ENCODE measurements around the gene CLCNKB. TPM values are rescaled to one million over a fixed set of nuclear protein-coding genes. Genes with fewer than 3 reads are reported as not detected.

CLCNKB gene
- total RNA-seq, 1 experiment from 2014 or later: not detected

DNA sequence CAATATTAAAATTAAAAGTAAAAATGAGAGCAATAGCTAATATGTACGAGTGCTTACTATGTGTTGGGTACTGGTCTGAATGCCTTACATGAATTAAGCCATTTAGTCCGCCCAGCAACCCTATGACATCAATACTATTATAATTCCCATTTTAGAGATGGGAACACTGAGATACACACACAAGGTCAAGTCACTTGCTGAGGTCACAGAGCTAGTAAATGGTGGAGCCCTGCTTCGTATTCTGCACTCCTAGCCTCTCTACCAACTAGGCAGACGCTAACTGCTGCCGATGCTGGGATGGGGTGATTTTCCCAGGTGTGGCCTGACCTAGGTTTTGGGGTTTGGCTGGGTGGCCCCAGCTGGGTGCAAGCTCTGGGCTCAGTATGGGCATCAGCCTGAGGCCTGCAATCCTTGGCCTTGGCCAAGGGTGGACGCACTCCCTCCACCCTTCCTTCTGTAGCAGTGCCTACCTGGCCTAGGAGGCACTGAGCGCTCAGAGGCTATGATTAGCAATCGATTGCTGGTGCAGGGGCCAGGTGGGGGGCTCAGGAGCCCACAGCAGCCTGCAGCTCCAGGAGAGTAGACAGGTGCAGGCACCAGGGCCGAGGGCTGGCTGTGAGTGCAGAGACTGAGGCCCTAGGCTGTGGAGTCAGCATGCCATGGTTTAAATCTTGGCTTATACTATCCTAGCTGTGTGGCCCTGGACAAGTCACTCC is 27.2 kb downstream of the CLCNKB start:
- intact Hi-C loops (cut with micrococcal nuclease; ENCODE audit: unreplicated experiment): no loop called here
- ATAC-seq: no peak

DNA sequence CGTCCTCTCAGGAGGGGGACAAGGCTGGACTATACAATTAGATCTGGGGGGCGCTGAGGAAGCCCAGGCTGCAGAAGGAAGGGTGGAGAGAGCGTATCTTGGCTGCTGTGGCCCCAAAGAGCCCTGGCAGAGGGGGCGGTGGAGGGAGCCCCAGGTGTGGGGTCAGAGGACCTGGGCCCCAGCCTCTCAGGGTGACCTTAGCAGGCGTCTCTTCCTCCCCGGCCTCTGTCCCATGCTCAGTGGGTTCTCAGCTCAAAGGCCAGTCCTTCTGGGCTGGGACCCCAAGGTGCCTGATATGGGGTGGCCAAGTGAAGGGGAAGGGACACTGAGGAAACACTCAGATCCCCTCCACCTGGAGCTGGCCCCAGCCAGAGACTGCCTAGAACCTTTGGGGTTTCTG is 28.0 kb downstream of the CLCNKB start:
- in situ Hi-C loops (cut with HindIII; ENCODE audit: low pct_unique_long_range_greater_than_20kb, low sequenced_read_pairs): no loop called here
- H3K36me3 ChIP-seq (ENCODE audit: control insufficient read depth, insufficient read depth, low read length): no peaks in the 10 kb centered on the region
- no peak overlapping the region for H3K4me3 ChIP-seq (ENCODE audit: low read depth in 2 of 2, low read length in 2 of 2)
- intact Hi-C loops (cut with micrococcal nuclease; ENCODE audit: unreplicated experiment): no loop called here
- H3K27me3 ChIP-seq (ENCODE audit: control insufficient read depth, insufficient read depth, low read length): no peaks in the 10 kb centered on the region
- DNase-seq (ENCODE audit: low read depth, low spot score): no peak
- no peak overlapping the region for H3K27ac ChIP-seq (ENCODE audit: low read length)
- BruUV-seq (replicated peaks): no TSS peak
- TF ChIP-seq, protein P1, sequence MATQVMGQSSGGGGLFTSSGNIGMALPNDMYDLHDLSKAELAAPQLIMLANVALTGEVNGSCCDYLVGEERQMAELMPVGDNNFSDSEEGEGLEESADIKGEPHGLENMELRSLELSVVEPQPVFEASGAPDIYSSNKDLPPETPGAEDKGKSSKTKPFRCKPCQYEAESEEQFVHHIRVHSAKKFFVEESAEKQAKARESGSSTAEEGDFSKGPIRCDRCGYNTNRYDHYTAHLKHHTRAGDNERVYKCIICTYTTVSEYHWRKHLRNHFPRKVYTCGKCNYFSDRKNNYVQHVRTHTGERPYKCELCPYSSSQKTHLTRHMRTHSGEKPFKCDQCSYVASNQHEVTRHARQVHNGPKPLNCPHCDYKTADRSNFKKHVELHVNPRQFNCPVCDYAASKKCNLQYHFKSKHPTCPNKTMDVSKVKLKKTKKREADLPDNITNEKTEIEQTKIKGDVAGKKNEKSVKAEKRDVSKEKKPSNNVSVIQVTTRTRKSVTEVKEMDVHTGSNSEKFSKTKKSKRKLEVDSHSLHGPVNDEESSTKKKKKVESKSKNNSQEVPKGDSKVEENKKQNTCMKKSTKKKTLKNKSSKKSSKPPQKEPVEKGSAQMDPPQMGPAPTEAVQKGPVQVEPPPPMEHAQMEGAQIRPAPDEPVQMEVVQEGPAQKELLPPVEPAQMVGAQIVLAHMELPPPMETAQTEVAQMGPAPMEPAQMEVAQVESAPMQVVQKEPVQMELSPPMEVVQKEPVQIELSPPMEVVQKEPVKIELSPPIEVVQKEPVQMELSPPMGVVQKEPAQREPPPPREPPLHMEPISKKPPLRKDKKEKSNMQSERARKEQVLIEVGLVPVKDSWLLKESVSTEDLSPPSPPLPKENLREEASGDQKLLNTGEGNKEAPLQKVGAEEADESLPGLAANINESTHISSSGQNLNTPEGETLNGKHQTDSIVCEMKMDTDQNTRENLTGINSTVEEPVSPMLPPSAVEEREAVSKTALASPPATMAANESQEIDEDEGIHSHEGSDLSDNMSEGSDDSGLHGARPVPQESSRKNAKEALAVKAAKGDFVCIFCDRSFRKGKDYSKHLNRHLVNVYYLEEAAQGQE (IDR thresholded peaks at IDR 0.05; ENCODE audit: insufficient read depth in 1 of 2, low read depth in 2 of 2, low read length in 1 of 2): no peak
- TF ChIP-seq SIN3A (IDR thresholded peaks at IDR 0.05; ENCODE audit: borderline replicate concordance, insufficient read depth, low read depth, low read length) (no peak), POLR2AphosphoS5 (IDR thresholded peaks at IDR 0.05; ENCODE audit: low read depth, low read length) (no peak), TCF7L2 (IDR thresholded peaks at IDR 0.05; ENCODE audit: low read depth, low read length) (no peak)
- TF ChIP-seq, protein P2, sequence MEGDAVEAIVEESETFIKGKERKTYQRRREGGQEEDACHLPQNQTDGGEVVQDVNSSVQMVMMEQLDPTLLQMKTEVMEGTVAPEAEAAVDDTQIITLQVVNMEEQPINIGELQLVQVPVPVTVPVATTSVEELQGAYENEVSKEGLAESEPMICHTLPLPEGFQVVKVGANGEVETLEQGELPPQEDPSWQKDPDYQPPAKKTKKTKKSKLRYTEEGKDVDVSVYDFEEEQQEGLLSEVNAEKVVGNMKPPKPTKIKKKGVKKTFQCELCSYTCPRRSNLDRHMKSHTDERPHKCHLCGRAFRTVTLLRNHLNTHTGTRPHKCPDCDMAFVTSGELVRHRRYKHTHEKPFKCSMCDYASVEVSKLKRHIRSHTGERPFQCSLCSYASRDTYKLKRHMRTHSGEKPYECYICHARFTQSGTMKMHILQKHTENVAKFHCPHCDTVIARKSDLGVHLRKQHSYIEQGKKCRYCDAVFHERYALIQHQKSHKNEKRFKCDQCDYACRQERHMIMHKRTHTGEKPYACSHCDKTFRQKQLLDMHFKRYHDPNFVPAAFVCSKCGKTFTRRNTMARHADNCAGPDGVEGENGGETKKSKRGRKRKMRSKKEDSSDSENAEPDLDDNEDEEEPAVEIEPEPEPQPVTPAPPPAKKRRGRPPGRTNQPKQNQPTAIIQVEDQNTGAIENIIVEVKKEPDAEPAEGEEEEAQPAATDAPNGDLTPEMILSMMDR (IDR thresholded peaks at IDR 0.05): no peak
- no peak for ATAC-seq
- H3K4me1 ChIP-seq (ENCODE audit: control insufficient read depth, insufficient read depth, low read length): peaks cover 18% of the 10 kb centered on the region
- ChIA-PET POLR2A (no interaction called here), CTCF (interaction anchor here (0.7 kb wide), 1 partner anchor 1535 kb away, joined by 3 read pairs; no protein-coding TSS in a partner anchor)
- no peaks in the 10 kb centered on the region for H3K9me3 ChIP-seq (ENCODE audit: control insufficient read depth, insufficient read depth, low read depth, low read length)

More for the DNA sequence above, 27.2 kb downstream of the CLCNKB start:
- Histone ChIP-seq H3K9me3 (ENCODE audit: control insufficient read depth, insufficient read depth, low read depth, low read length) (no peaks in the 10 kb centered on the region), H3K4me3 (ENCODE audit: low read depth in 2 of 2, low read length in 2 of 2) (no peak overlapping the region), H3K27ac (ENCODE audit: low read length) (no peak overlapping the region), H3K27me3 (ENCODE audit: control insufficient read depth, insufficient read depth, low read length) (no peaks in the 10 kb centered on the region), H3K4me1 (ENCODE audit: control insufficient read depth, insufficient read depth, low read length) (peaks cover 11% of the 10 kb centered on the region; the same call in 1 of the 2 replicates), H3K36me3 (ENCODE audit: control insufficient read depth, insufficient read depth, low read length) (no peaks in the 10 kb centered on the region)
- no peak for TF ChIP-seq POLR2AphosphoS5 (IDR thresholded peaks at IDR 0.05; ENCODE audit: low read depth, low read length)
- no peak for TF ChIP-seq SIN3A (IDR thresholded peaks at IDR 0.05; ENCODE audit: borderline replicate concordance, insufficient read depth, low read depth, low read length)
- TF ChIP-seq, protein P1 (IDR thresholded peaks at IDR 0.05; ENCODE audit: insufficient read depth in 1 of 2, low read depth in 2 of 2, low read length in 1 of 2): no peak
- no peak for TF ChIP-seq TCF7L2 (IDR thresholded peaks at IDR 0.05; ENCODE audit: low read depth, low read length)
- TF ChIP-seq, protein P2 (IDR thresholded peaks at IDR 0.05): no peak
- in situ Hi-C loops (cut with HindIII; ENCODE audit: low pct_unique_long_range_greater_than_20kb, low sequenced_read_pairs): no loop called here
- ChIA-PET POLR2A (no interaction called here), CTCF (interaction anchor here (0.7 kb wide), 1 partner anchor 1536 kb away, joined by 3 read pairs; no protein-coding TSS in a partner anchor)
- no TSS peak for BruUV-seq (replicated peaks)
- DNase-seq (ENCODE audit: low read depth, low spot score): no peak
